ENCODE measurements around the gene RETREG3. TPM values are rescaled to one million over a fixed set of nuclear protein-coding genes. Genes with fewer than 3 reads are reported as not detected.

Gene RETREG3
- total and polyA plus RNA-seq, 2 experiments from 2014 or later, result 8.0 to 38.2 TPM

DNA sequence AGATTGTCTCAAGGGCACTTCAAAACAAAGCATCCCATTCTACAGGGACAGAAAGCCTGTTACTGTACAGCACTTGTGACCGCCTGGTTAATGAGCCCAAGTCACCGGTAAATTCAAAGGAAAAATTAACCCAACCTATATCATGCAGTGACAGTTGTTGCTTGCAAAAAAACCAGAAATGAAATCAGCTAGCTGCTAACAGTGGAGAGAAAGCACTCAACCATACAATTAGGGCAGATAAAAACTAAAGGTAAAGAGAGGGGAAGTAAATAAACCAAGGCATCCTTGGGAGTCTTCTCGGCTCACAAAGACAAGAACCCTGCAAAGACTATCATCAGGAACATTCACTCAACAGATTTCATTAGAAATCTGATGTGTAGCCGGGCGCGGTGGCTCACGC lies 5.9 kb downstream of the RETREG3 start:
- Mint-ChIP-seq H3K4me3 (no peak overlapping the region), H3K27ac (no peak overlapping the region), H3K9me3 (no peaks in the 10 kb centered on the region), H3K36me3 (ENCODE audit: low read depth) (no peaks in the 10 kb centered on the region), H3K27me3 (ENCODE audit: insufficient read depth, low read depth, poor library complexity) (peaks cover 4% of the 10 kb centered on the region), H3K4me1 (peaks cover 6% of the 10 kb centered on the region; the same call in 2 of the 3 replicates)
- ATAC-seq (no peak), DNase-seq (ENCODE audit: low spot score) (no peak)
- Histone ChIP-seq H3K4me1 (ENCODE audit: insufficient read depth) (peaks cover 9% of the 10 kb centered on the region), H3K4me3 (no peak overlapping the region), H2AFZ (no peak overlapping the region), H3F3A (replicated peaks; ENCODE audit: low read depth) (no peaks in the 10 kb centered on the region; the same call in 1 of the 2 replicates), H4K20me1 (replicated peaks; ENCODE audit: insufficient read depth) (peaks cover 45% of the 10 kb centered on the region), H3K27me3 (ENCODE audit: insufficient read depth) (no peaks in the 10 kb centered on the region), H3K79me2 (replicated peaks; ENCODE audit: insufficient read depth) (peaks cover 88% of the 10 kb centered on the region), H3K4me2 (no peak overlapping the region), H3K27ac (ENCODE audit: low read depth) (no peak overlapping the region), H3K36me3 (ENCODE audit: insufficient read depth) (no peaks in the 10 kb centered on the region), H3K9me2 (ENCODE audit: insufficient read depth) (no peaks in the 10 kb centered on the region)
- TF ChIP-seq REST (IDR thresholded peaks at IDR 0.05; ENCODE audit: unreplicated experiment) (no peak), STAT1 (IDR thresholded peaks at IDR 0.05; ENCODE audit: unreplicated experiment) (no peak), EZH2phosphoT487 (IDR thresholded peaks at IDR 0.05; ENCODE audit: unreplicated experiment) (no peak), CREB1 (CRISPR knock-in tag; IDR thresholded peaks at IDR 0.05; ENCODE audit: low read depth) (no peak), JUNB (IDR thresholded peaks at IDR 0.05; ENCODE audit: unreplicated experiment) (no peak), NANOG (IDR thresholded peaks at IDR 0.05; ENCODE audit: borderline replicate concordance) (no peak), POLR2AphosphoS5 (IDR thresholded peaks at IDR 0.05; ENCODE audit: low read depth) (no peak), ZNF331 (CRISPR knock-in tag; IDR thresholded peaks at IDR 0.05; ENCODE audit: low read depth) (no peak), ZNF114 (CRISPR knock-in tag; IDR thresholded peaks at IDR 0.05) (no peak), EZH2 (IDR thresholded peaks at IDR 0.05; ENCODE audit: low read depth, unreplicated experiment) (no peak)
- TF ChIP-seq, protein P1, sequence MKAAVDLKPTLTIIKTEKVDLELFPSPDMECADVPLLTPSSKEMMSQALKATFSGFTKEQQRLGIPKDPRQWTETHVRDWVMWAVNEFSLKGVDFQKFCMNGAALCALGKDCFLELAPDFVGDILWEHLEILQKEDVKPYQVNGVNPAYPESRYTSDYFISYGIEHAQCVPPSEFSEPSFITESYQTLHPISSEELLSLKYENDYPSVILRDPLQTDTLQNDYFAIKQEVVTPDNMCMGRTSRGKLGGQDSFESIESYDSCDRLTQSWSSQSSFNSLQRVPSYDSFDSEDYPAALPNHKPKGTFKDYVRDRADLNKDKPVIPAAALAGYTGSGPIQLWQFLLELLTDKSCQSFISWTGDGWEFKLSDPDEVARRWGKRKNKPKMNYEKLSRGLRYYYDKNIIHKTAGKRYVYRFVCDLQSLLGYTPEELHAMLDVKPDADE (IDR thresholded peaks at IDR 0.05), result no peak
- TF ChIP-seq, protein P2, sequence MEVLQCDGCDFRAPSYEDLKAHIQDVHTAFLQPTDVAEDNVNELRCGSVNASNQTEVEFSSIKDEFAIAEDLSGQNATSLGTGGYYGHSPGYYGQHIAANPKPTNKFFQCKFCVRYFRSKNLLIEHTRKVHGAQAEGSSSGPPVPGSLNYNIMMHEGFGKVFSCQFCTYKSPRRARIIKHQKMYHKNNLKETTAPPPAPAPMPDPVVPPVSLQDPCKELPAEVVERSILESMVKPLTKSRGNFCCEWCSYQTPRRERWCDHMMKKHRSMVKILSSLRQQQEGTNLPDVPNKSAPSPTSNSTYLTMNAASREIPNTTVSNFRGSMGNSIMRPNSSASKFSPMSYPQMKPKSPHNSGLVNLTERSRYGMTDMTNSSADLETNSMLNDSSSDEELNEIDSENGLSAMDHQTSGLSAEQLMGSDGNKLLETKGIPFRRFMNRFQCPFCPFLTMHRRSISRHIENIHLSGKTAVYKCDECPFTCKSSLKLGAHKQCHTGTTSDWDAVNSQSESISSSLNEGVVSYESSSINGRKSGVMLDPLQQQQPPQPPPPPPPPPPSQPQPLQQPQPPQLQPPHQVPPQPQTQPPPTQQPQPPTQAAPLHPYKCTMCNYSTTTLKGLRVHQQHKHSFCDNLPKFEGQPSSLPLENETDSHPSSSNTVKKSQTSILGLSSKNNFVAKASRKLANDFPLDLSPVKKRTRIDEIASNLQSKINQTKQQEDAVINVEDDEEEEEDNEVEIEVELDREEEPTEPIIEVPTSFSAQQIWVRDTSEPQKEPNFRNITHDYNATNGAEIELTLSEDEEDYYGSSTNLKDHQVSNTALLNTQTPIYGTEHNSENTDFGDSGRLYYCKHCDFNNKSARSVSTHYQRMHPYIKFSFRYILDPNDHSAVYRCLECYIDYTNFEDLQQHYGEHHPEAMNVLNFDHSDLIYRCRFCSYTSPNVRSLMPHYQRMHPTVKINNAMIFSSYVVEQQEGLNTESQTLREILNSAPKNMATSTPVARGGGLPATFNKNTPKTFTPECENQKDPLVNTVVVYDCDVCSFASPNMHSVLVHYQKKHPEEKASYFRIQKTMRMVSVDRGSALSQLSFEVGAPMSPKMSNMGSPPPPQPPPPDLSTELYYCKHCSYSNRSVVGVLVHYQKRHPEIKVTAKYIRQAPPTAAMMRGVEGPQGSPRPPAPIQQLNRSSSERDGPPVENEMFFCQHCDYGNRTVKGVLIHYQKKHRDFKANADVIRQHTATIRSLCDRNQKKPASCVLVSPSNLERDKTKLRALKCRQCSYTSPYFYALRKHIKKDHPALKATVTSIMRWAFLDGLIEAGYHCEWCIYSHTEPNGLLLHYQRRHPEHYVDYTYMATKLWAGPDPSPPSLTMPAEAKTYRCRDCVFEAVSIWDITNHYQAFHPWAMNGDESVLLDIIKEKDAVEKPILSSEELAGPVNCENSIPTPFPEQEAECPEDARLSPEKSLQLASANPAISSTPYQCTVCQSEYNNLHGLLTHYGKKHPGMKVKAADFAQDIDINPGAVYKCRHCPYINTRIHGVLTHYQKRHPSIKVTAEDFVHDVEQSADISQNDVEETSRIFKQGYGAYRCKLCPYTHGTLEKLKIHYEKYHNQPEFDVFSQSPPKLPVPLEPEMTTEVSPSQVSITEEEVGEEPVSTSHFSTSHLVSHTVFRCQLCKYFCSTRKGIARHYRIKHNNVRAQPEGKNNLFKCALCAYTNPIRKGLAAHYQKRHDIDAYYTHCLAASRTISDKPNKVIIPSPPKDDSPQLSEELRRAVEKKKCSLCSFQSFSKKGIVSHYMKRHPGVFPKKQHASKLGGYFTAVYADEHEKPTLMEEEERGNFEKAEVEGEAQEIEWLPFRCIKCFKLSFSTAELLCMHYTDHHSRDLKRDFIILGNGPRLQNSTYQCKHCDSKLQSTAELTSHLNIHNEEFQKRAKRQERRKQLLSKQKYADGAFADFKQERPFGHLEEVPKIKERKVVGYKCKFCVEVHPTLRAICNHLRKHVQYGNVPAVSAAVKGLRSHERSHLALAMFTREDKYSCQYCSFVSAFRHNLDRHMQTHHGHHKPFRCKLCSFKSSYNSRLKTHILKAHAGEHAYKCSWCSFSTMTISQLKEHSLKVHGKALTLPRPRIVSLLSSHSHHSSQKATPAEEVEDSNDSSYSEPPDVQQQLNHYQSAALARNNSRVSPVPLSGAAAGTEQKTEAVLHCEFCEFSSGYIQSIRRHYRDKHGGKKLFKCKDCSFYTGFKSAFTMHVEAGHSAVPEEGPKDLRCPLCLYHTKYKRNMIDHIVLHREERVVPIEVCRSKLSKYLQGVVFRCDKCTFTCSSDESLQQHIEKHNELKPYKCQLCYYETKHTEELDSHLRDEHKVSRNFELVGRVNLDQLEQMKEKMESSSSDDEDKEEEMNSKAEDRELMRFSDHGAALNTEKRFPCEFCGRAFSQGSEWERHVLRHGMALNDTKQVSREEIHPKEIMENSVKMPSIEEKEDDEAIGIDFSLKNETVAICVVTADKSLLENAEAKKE (CRISPR knock-in tag; IDR thresholded peaks at IDR 0.05), result no peak
- TF ChIP-seq, protein P3, sequence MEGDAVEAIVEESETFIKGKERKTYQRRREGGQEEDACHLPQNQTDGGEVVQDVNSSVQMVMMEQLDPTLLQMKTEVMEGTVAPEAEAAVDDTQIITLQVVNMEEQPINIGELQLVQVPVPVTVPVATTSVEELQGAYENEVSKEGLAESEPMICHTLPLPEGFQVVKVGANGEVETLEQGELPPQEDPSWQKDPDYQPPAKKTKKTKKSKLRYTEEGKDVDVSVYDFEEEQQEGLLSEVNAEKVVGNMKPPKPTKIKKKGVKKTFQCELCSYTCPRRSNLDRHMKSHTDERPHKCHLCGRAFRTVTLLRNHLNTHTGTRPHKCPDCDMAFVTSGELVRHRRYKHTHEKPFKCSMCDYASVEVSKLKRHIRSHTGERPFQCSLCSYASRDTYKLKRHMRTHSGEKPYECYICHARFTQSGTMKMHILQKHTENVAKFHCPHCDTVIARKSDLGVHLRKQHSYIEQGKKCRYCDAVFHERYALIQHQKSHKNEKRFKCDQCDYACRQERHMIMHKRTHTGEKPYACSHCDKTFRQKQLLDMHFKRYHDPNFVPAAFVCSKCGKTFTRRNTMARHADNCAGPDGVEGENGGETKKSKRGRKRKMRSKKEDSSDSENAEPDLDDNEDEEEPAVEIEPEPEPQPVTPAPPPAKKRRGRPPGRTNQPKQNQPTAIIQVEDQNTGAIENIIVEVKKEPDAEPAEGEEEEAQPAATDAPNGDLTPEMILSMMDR (conservative IDR thresholded peaks at IDR 0.05; ENCODE audit: low read depth in 2 of 2), result no peak
